Islet of Langerhans (tissue), 1 donor: ENCODE results near the gene CPSF3.
"Not testable (repeated sequence)": the region's sequence is repeated elsewhere in the genome, so short reads cannot be mapped to it uniquely, and the experiment has no call there.

ENCODE experiments used
- FAIRE-seq: peaks from one replicate; lab custom pipeline; 2011; peaks lifted over from hg19 to GRCh38; lab: Jason Lieb, UNC

Gene CPSF3

DNA sequence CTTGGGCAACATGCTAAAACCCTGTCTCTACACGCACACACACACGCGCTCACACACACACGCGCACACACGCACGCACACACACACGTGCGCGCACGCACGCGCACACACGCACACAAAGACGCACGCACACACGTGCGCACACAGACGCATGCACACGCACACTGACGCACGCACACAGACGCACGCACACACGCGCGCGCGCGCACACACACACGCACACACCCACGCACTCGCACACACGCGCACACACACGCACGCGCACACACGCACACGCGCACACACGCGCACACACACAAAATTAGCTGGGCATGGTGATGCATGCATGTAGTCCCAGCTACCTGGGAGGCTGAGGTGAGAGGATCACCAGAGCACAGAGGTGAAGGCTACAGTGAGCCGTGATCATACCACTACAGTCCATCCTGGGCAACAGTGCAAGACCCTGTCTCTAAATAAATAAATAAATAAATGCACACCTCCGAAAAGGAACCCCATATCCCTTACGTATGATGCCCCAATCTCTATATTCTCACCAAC, 42.8 kb downstream of the CPSF3 start:
- no peak for FAIRE-seq

- no peak for FAIRE-seq
Measured at GRCh38 chr2:9467687-9468086, 44.2 kb downstream of the CPSF3 start.

DNA sequence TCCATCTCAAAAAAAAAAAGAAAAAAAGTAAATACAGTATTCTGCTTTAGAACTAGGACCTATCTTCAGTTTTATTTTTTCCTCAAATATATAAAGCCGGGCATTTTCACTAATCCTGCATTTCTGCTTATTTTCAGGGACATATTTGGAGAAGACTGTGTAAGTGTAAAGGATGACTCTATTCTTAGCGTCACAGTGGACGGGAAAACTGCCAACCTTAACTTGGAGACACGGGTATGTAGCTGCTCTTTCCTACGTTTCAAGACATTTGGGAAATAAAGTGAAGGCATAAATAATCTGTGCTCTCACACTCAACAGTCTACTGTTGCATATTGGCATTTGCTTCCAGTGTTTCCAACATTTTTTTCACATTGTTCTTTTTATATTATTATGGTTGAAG, 47.8 kb downstream of the CPSF3 start:
- FAIRE-seq = no peak

GRCh38 chr2:9472511-9472910, 49.1 kb downstream of the CPSF3 start:
- FAIRE-seq = no peak

GRCh38 chr2:9473308-9473984, 50.0 kb downstream of the CPSF3 start:
- no peak for FAIRE-seq

- FAIRE-seq = no peak
Measured at GRCh38 chr2:9473985-9474360, 50.5 kb downstream of the CPSF3 start.

GRCh38 chr2:9474361-9475057, 51.1 kb downstream of the CPSF3 start, which contains the start of gene IAH1:
TSS of gene IAH1 (plus strand) at chr2:9474551. CDS start at chr2:9474567, 16 bp downstream.
- no peak for FAIRE-seq

- no peak for FAIRE-seq
Measured at GRCh38 chr2:9477914-9478313, 54.5 kb downstream of the CPSF3 start.

GRCh38 chr2:9478526-9478925, 55.1 kb downstream of the CPSF3 start:
- no peak for FAIRE-seq

GRCh38 chr2:9480157-9480556, 56.7 kb downstream of the CPSF3 start:
- no peak for FAIRE-seq

GRCh38 chr2:9483107-9483506, 59.7 kb downstream of the CPSF3 start:
- no peak for FAIRE-seq

- no peak for FAIRE-seq
Measured at GRCh38 chr2:9484533-9484932, 61.1 kb downstream of the CPSF3 start.

DNA sequence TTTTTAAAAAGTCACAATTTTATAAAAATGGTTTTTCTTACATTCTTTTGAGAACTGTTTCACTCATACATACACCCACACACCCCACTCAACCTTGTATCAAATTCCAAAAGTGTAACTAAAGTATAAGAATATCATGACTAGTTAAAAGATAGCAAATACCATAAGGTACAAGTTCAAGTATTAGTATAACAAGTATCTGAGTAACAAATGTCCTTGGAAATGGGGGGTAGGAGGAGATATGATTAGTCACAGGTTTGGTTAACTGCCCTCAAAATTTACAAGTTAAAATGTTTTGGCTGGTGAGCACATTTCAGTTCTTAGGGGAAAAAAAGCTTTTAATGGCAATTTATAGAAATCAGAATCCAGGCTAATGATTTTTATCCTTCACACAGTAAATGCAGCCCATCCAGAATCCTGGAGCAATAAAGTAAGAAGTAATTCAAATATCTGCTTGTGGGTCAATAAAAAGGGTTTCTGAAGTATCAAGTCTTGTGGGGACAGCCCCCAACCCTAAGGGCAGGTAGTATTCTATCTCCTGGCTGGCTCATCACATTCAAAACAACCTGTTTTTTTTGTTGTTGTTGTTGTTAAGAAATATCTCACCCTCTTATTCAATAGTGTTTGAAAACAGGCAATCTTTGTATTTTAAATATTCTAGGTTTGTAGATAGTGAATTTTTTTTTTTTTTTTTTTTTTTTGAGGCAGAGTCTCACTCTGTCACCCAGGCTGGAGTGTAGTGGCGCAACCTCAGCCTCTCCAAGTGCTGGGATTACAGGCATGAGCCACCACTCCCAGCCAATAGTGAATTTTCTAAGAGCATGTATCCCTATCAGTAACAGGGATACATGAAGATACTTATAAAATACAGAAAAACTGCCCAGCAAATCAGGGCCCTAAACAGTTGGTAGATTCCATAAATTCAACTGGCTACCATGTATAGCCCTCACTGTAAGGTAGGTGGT, 65.4 kb downstream of the CPSF3 start:
- no peak for FAIRE-seq

DNA sequence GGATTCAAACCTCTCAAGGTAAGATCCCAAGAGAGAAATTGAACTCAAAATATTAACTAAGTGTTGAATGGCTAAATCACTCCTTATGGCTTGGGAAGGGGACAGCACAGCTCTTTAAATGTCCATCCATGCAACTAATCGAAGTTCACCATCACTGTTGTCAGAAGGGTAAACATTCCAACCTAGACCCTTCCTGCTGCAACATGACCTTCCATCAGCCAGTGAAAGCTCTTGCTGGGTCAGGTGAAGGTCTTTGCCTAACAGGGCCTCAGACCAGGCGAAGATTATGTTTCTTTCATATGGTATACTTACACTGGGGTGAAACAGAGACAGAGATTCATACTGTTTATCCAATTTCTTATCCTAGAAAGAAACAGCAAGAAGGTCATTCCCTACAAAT, 67.3 kb downstream of the CPSF3 start:
- no peak for FAIRE-seq

- no peak for FAIRE-seq
Measured at GRCh38 chr2:9492927-9493326, 69.5 kb downstream of the CPSF3 start.

- no peak for FAIRE-seq
Measured at GRCh38 chr2:9493478-9493877, 70.0 kb downstream of the CPSF3 start.

GRCh38 chr2:9494081-9494480, 70.6 kb downstream of the CPSF3 start:
- FAIRE-seq = no peak

DNA sequence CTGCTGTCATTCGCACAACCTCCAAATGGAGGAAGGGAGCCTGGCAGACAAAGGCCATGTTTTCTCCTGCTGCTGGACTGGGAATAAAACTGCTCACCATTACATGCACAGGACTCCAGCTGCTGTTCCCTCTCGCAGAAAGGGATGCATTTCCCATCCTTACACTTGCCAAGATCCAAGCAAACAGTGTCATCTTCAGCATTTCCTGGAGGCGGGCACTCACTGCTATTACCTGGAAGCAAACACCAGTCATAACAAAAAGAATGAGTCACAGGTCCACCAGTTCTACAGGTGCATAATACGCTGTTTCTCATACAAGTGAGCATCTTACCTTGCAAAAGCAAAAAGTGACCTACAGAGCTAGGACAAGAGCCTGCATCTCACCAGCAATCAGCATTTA, 73.6 kb downstream of the CPSF3 start:
- peak; percentile 65 for FAIRE-seq

GRCh38 chr2:9498210-9498609, 74.8 kb downstream of the CPSF3 start:
- no peak for FAIRE-seq

GRCh38 chr2:9508931-9509330, 85.5 kb downstream of the CPSF3 start:
- no peak for FAIRE-seq

DNA sequence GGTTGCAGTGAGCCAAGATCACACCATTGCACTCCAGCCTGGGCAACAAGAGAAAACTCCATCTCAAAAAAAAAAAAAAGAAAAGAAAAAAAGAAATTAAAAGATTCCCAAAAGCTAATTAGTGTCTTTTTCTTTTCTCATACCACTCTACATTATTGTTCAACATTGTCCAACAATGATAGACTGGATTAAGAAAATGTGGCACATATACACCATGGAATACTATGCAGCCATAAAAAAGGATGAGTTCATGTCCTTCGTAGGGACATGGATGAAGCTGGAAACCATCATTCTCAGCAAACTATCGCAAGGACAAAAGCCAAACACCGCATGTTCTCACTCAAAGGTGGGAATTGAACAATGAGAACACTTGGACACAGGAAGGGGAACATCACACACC, 90.5 kb downstream of the CPSF3 start:
- FAIRE-seq = not testable (repeated sequence)

- FAIRE-seq = no peak
Measured at GRCh38 chr2:9517118-9517782, 93.8 kb downstream of the CPSF3 start.
